HG03280 (cell line): ENCODE measurements around the gene DXO.
"Not testable (repeated sequence)": the region's sequence is repeated elsewhere in the genome, so short reads cannot be mapped to it uniquely, and the experiment has no call there.

Experiments
- ATAC-seq: cut with Tn5 transposase; IDR thresholded peaks from one replicate; pipeline ENCODE4 v1.9.1; 2021; ENCODE audit warnings: mild to moderate bottlenecking, moderate library complexity; ENCODE audit not compliant: unreplicated experiment

The DXO gene

DNA sequence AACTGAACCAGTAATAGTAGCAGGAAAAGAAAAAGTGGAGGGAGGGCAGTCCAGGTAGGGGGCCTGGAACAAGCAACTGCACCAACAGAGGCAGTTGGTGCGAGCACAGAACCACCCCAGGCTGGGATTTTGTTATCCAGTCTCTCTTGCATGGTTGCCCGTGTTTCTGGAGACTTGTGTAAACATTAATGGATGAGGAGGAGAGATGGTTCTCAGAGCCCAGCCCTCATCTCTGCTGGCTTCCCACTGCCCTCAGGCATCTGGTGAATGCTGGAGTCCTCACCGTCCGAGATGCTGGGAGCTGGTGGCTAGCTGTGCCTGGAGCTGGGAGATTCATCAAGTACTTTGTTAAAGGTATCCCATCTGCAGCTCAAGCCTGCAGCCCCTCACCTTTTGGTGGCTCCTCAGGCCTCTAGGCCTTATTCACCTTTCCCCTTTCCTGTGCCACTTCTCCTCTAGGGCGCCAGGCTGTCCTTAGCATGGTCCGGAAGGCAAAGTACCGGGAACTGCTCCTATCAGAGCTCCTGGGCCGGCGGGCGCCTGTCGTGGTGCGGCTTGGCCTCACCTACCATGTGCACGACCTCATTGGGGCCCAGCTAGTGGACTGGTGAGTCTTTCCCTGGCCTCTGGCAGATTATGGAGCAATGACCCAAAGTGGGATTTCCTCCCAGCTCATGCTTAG is 8.4 kb upstream of the DXO start:
- ATAC-seq, result not testable (repeated sequence)

DNA sequence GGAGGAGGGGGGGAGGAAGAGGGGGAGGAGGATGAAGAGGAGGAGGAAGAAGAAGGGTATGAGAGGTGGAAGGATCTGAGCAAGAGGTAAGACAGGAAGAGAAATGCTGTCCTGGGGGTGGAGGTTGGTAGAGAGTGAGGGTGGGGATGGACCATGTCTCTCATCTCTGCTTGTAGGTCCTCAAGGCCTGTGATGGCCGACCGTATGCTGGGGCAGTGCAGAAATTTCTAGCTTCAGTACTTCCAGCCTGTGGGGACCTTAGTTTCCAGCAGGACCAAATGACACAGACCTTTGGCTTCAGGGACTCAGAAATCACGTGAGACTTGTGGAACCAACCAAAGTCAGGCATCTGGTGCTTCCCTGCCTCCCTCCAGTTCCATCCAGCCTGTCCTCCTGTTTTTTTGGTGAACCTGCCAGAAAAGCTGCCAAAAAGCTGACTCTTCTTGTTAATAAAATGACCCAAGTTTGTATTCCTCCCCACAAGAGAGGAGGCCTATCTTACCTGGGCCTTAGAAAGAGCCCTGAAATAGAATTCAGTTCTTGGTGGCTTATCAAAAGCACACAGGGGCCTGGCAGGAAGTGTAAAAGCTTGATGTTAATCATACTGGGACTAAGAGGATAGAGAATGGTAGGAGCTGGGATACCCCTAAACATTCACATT is 7.4 kb upstream of the DXO start:
- no peak for ATAC-seq

DNA sequence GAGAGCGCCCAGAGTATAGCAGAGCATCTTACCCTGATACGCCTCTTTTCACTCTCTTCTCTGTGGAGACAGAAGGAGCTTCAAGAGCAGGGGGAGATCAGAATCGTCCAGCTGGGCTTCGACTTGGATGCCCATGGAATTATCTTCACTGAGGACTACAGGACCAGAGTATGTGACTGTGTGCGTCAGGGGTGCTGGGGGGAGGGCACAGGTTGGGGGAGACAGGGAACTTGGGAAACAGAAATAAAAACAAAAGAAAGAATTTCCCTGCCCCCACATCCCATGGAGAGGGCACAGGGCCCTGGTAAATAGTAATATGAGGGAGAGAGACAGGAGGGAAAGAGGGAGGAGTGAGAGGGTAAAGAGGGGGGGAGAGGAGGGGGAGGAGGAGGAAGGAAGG is 6.9 kb upstream of the DXO start:
- ATAC-seq, result no peak

DNA sequence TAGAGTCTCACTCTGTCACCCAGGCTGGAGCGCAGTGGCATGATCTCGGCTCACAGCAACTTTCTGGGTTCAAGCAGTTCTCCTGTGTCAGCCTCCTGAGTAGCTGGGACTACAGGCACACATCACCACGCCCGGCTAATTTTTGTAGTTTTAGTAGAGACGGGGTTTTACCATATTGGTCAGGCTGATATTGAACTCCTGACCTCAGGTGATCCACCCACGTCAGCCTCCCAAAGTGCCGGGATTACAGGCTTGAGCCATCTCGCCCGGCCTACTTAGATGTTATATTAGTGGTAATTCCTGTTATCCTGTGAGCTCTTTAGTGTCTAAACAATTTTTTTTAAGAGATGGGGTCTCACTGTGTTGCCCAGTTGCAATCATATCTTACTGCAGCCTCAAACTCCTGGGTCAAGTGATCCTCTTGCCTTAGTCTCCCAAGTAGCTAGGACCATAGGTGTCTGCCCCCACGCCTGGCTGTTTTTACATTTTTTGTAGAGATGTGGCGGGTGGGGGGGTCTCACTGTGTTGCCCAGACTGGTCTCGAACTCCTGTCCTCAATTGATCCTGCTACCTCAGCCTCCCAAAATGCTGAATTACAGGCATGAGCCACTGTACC is 6.0 kb upstream of the DXO start:
- no peak for ATAC-seq

DNA sequence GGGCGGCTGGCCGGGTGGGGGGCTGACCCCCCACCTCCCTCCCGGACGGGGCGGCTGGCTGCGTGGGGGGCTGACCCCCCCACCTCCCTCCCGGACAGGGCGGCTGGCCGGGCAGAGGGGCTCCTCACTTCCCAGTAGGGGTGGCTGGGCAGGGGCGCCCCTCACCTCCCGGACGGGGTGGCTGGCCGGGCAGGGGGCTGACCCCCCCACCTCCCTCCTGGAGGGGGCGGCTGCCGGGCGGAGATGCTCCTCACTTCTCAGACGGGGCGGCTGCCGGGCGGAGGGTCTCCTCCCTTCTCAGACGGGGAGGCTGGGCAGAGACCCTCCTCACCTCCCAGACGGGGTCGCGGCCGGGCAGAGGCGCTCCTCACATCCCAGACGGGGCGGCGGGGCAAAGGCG is 4.1 kb upstream of the DXO start:
- ATAC-seq, result not testable (repeated sequence)

DNA sequence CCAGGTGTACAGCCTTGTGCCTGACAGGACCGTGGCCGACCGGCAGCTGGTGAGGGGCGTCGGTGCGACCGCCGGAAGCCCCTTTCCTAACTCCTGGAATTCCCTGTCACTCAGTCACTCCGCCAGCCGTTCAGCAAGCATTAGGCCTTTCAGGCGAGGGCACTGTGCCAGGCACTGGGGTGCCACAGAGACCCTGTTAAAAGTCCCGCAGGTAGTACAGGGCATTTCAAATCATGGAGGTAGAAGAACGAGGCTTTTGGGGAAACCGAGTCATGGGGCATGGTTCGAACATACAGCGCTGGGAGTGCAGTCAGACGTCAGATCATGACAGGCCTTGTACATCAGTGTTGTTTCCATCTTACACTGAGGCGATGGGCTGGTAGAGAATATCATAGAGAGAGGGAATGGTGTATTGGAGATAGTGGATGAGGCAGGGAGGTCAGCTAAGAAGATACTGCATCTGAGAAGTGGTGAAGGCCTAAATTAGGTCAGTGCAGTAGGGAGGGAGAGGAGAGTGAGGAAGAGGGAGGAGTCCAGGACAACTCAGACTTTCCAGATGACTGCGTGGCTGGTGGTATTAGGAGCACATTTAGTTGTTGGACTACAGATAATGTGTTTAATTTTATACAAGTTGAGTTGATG is 892 bp upstream of the DXO start:
- ATAC-seq, result no peak

DNA sequence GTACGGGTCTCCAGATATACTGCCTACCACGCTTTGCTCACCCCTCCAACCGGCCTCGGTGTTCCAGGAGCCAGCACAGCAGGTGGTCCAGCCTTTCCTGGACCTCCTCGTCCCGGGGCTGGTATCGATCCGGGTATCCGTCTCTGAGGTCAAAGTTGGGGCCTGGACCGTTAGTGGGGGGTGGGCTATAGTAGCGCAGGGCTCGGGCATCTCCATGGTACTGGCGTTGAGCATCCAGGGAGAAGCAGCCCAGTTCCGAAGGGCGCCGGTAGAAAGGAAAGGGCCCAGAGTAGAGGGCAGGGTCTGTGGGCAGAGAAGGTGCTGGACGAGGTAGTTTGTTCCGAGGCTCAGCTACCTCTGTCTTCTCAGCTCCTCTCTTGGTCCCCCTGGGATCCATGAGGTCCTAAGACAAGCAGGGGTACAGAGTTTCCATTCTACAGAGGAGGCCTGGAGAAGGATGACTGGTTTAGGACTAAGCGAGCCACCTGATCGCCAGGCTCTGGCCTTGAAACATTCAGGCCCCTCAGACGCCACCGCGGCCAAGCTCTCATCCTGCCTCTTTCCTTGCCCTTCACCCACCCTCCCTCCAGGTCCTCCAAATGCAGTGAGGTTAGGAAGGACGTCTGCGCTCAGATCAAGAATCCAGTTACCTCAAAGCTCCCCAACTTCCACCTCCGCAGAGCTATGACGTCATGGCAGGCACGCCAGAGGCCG is 502 bp downstream of the DXO start:
- no peak for ATAC-seq

DNA sequence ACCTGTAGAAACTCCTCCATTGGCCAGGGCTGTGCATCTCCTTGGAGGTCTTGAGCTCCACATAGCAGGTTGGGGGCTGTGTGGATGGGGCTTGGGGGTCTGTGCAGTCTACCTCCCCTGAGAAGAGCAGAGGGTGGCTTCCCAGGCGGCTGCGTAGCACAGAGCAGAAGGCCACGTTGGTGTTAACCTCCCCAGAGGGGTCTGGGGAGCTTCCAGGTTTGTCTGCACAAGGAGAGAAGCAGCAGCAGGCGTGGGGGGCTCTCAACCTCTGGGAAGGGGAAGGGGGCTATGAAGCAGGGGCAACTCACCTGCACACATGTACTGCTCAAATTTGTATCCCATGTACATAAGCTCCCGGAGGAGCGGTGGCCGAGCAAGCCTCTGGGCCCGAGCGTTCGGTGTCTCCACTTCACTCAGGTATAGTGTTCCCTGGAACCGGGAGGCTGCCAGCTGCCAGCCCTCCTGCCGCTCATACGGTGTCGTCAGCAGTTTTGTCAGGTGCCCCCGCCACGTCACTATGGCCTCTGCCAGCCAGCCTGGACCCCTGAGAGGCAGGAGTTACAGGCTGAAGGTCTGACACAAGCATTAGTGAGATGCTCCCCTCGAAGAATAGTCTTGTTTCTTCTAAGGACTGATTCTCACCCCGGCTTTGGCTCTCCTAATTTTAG is 1.2 kb downstream of the DXO start:
- no peak for ATAC-seq

DNA sequence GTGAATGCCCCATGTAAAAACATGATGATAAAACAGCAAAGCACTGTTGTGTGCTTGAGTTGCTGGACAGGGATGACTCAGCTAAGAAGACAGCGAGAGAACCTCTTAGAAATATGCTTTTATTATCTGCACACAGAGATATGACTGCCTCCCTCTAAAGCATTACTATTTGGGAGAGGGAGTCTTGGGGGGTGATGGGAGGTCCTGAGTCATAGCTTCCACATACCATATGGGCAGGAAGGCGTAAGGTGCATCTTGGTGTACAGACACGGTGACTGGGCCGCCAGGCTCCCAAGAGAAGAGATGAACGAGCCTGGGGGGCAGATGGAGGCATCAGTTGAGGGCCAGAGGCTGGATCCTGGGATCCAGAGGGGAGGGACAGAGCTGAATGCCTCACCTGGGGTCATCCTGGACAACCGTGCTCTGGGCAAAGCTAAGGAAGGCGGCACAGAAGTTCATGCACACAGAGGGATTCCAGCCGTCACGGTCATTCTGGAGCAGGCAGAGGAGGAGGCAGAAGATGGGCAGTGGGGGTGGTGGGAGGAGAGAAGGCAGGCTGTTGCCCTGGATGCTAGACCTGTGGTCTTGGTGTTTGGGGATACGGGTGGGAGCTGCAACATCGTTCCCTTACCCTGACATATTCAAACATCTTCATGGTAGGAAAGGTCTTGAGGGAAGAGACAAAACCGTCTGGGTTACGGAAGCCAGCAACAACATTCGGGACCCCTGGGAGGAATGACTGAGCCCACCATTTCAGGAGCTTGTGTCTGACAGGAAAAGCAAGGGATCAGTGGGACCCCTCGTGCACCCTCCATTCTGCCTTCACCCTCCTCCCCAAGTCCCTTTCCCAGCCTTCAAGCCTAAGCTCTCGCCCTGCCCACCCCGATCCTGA is 2.0 kb downstream of the DXO start:
- no peak for ATAC-seq

DNA sequence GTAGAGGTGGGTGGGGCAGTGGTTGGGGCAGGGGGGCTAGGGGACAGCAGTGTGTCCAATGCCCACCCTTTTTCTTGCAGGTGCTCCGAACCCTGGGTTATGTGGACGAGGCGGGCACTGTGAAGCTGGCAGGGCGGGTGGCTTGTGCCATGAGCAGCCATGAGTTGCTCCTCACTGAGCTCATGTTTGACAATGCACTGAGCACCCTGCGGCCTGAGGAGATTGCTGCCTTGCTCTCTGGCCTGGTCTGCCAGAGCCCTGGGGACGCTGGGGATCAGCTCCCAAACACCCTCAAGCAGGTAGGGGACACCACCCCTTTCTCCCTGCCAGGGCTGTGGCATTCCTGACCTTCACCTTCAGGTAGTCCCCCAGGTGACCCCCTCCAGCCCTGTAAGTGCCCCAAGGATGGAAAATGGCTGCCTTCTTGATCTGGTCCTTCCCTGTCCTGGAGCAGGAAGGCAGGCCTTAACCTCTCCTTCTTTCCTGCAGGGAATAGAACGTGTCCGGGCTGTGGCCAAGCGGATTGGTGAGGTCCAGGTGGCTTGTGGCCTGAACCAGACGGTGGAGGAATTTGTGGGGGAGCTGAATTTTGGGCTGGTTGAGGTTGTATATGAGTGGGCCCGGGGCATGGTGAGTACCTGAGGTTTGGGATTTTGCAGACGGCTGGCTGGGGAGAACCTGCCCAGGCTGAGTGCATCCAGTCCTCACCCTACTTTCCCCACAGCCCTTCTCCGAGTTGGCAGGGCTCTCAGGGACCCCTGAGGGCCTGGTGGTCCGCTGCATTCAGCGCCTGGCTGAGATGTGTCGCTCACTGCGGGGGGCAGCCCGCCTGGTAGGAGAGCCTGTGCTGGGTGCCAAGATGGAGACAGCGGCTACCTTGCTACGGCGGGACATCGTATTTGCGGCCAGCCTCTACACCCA is 2.9 kb downstream of the DXO start:
- ATAC-seq, result no peak

DNA sequence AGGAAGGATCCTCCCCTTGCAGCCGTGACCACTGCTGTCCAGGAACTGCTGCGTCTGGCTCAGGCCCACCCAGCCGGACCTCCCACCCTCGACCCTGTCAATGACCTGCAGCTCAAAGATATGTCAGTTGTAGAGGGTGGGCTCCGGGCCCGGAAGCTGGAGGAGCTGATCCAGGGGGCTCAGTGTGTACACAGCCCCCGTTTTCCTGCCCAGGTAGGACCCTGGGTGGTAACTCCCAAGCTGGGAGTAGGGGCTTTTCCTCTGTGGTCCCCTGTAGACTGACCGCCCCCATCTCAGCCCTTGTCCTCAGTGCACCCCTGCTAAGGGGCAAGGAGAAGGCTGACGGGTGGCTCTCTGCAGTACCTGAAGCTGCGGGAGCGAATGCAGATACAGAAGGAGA is 3.6 kb downstream of the DXO start:
- no peak for ATAC-seq

DNA sequence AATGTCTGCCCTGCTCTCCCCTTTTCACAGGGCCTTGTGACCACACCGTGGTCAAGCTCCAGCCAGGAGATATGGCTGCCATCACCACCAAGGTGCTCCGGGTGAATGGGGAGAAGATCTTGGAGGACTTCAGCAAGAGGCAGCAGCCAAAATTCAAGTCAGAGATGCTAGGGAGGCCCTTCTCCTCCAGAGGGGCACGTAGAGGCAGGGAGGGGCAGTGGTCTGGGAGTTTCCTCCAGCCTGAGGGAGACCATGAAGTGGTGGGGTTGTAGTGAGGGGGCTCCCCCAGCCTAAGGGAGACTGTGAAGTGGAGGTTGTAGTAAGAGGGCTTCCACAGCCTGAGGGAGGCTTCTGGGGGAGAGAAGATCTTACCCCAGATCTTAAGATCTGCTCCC is 4.0 kb downstream of the DXO start:
- ATAC-seq, result no peak

DNA sequence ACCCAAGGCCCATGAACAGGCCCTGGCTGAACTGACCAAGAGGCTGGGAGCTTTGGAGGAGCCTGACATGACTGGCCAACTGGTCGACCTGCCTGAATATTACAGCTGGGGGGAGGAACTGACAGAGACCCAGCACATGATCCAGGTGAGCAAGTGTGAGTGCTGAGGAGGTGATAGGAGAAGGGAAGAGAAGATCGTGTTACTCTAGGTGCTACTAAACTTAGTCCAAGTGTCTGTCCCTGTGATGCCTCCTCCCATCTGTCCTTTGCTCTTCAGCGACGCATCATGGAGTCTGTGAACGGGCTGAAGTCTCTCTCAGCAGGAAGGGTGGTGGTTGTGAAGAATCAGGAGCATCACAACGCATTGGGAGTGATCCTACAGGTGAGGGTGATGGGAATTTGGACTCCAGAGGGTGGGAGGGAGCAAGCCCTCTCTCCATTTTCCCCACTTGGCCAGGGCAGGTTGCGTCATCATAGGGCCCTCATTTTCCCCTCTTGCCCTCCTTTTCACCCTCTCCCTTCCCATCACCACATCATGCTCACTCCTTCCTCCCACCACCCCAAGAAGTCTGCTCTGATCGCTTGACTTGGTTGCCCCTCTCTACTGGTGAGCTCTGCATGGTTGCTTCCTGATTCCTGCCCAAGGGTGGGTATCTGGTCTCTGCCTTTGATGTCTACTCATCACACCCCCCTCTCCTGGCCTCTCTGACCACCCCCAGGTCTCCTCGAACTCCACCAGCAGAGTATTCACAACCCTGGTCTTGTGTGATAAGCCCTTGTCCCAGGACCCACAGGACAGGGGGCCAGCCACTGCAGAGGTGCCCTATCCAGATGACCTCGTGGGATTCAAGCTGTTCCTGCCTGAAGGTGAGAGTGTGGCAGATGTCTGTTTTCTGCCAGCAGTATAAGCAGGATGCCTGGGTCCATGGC is 4.7 kb downstream of the DXO start:
- no peak for ATAC-seq

DNA sequence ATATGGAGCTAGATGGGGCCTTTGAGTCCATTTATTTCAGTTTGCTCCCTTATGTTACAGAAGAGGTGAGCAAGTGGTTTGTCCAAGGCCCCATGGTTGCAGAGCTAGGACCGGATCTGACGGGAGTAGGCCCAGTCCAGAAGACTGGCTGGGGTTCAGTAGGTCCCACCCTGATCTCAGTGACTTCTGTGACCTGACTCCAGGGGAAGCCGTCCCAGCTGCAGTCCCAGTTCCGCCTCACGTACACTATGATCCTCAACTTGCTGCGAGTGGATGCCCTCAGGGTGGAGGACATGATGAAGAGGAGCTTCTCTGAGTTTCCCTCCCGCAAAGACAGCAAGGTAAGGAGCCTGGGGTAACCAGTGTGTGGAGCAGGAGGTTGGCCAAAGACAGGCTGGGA is 5.4 kb downstream of the DXO start:
- no peak for ATAC-seq

DNA sequence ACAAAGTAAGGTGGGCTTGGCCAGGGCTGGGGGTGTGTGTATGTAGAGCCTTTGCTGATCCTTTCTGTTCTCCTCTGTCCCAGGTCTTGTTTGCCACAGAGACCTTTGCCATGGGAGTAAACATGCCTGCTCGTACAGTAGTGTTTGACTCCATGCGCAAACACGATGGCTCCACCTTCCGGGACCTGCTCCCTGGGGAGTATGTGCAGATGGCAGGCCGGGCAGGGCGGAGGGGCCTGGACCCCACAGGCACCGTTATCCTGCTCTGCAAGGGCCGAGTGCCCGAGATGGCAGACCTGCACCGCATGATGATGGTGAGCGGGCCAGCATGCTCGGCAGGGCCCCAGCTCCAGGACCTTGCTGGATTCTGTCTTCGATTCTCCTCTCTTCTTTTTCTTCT is 6.2 kb downstream of the DXO start:
- no peak for ATAC-seq

DNA sequence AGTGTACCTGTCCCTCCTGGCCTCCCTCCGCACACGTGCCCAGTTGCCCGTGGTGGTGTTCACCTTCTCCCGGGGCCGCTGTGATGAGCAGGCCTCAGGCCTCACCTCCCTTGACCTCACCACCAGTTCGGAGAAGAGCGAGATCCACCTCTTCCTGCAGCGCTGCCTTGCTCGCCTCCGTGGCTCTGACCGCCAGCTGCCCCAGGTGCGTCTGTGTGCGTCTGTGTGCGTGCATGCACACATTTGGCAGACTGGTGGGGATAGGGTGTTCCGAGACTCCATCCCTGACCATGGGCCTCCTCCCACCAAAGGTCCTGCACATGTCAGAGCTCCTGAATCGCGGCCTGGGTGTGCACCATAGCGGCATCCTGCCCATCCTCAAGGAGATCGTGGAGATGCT is 8.0 kb downstream of the DXO start:
- ATAC-seq, result no peak

DNA sequence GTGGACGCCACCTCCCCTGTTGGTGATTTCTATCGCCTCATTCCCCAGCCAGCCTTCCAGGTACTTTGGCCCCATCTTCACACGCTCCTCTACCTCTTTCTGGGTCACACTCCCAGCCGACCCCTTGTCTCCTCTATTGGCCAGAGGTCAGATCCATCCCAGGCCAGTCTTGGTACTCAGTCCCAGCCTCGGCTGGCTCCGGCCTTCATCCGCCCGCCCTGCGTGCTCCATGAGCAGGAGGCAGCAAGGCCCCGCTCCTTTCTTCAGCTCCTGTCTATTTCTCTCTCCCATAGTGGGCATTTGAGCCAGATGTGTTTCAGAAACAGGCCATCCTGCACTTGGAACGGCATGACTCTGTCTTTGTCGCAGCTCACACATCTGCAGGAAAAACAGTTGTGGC is 10.3 kb downstream of the DXO start:
- no peak for ATAC-seq
